Heart left ventricle (tissue), 16 donors: ENCODE measurements around the gene ACTL6B. TPM values are rescaled to one million over a fixed set of nuclear protein-coding genes. Genes with fewer than 3 reads are reported as not detected.

ENCODE experiments used
- ATAC-seq, 4 donors: fragments of 200-7000 bp; cut with Tn5 transposase; one replicate each; pipeline ENCODE4 v1.9.1; 2020 to 2022; ENCODE audit warnings: moderate library complexity in 4 of 4, mild to moderate bottlenecking in 3 of 4, moderate number of reproducible peaks in 1 of 4
- DNase-seq, 5 donors: peaks; one replicate each; pipeline ENCODE4 v3.0.0-alpha.2; 2020
- H3K27ac ChIP-seq, 12 donors: fragments of 200-600 bp; sonication (generic) in 4 of 12; one replicate each; pipeline versions ENCODE4 v1.5.0 to v1.8.0; 2016 to 2022; ENCODE audit warnings: mild to moderate bottlenecking in 2 of 12
- H3K27me3 ChIP-seq, 9 donors: fragments of 200-600 bp; sonication (generic) in 2 of 9; one replicate each; pipeline versions ENCODE4 v1.5.1 to v1.8.0; 2016 to 2022; ENCODE audit warnings: mild to moderate bottlenecking in 3 of 9
- H3K36me3 ChIP-seq, 9 donors: fragments of 200-600 bp; sonication (generic) in 2 of 9; one replicate each; pipeline versions ENCODE4 v1.5.0 to v1.8.0; 2018 to 2022; ENCODE audit warnings: mild to moderate bottlenecking in 2 of 9
- H3K4me1 ChIP-seq, 12 donors: fragments of 200-600 bp; sonication (generic) in 4 of 12; one replicate each; pipeline versions ENCODE4 v1.5.0 to v1.8.0; 2016 to 2022; ENCODE audit warnings: mild to moderate bottlenecking in 3 of 12
- H3K4me3 ChIP-seq, 12 donors: fragments of 200-600 bp; sonication (generic) in 4 of 12; one replicate each; pipeline versions ENCODE4 v1.5.0 to v1.8.0; 2017 to 2022; ENCODE audit warnings: mild to moderate bottlenecking in 9 of 12, moderate library complexity in 4 of 12
- H3K9me3 ChIP-seq, 12 donors: fragments of 200-600 bp; sonication (generic) in 4 of 12; one replicate each; pipeline versions ENCODE4 v1.5.0 to v1.8.0; 2016 to 2022; ENCODE audit warnings: mild to moderate bottlenecking in 1 of 12
- CTCF ChIP-seq, 12 donors: fragments of 200-600 bp; sonication (generic) in 4 of 12; IDR thresholded peaks; one replicate each; pipeline versions ENCODE4 v1.5.0 to v1.8.0; 2018 to 2022; ENCODE audit warnings: antibody characterized with exemption in 12 of 12, mild to moderate bottlenecking in 5 of 12
- POLR2A ChIP-seq, 2 donors: fragments of 450-650 bp; IDR thresholded peaks; one replicate each; pipeline ENCODE4 v1.6.1; 2017; ENCODE audit warnings: antibody characterized with exemption in 2 of 2, mild to moderate bottlenecking in 2 of 2, moderate library complexity in 2 of 2
- WGBS, 4 donors: extraction: QIAGEN DNeasy Blood & Tissue Kit in 2 of 4; methylation state at CpG; one replicate each; pipeline versions ENCODE4 v1.1.5 to v1.1.7; 2013 to 2018; 5-methylcytosine and 5-hydroxymethylcytosine counted together
- intact Hi-C, 10 donors: fragments of 100-400 bp; cut with DNase I; formaldehyde crosslinking; loops; one replicate each; pipeline versions ENCODE4 v1.11.1 to v1.14.2; 2022
- polyA plus RNA-seq, 2 donors: library from polyadenylated mRNA; stranded (reverse); fragments of 200-250 nt; gene quantifications; one replicate each; pipeline ENCODE4 v1.2.3, GENCODE V29; 2013
- total RNA-seq, 9 donors: library from RNA; depleted of rRNA in 2 of 9; stranded (reverse); fragments of >200 nt in 2 of 9; fragmentation: NEBNext Ultra II Directional in 3 of 9; extraction: Animal tissue kit (Norgen Biotek cat#: 25700) in 3 of 9; gene quantifications; one replicate each; pipeline versions ENCODE4 v1.1.0 to v1.2.4, GENCODE V29; 2016 to 2023
- donor health status: ischemic (EF 13 %, LVEDD 7.1; RV severe dilation, severe dysfunction).
- donor health status: healthy with polysubstance abuse.
- donor health status: DM: no; HTN: yes; CAD: no.
- donor health status: DM: no; HTN: no; CAD: no.
- donor health status: ischemic (EF 25% LVEDD 6.9; RV normal size, moderate dysfunction).
- donor health status: ischemic (EF 25% LVEDD 5.7; RV mildly dilated, moderate dysfunction).
- donor health status: healthy.
- donor health status: DM: yes; HTN: yes; CAD: no.
- donor health status: ischemic (EF 35%, LVEDD 5.7; RV mildly dilated, moderate dysfunction).
- donor health status: nonischemic (EF 11% LVEDD 7.7; RV severe dilation, severe dysfunction).
- donor health status: DM: yes; HTN: yes; CAD: no.
- donor health status: PGD.
- donor health status: ischemic (EF 29% LVEDD 5.4; RV normal size, mild dysfunction).
- donor health status: nonischemic (EF 23%, LVEDD 6.1; RV moderate dilation, normal function).

Gene ACTL6B
- total and polyA plus RNA-seq, 11 donors = not detected

GRCh38 chr7:100683659-100684533, 27.6 kb upstream of the ACTL6B start:
- DNase-seq = peak in 1 of 5 donors; percentile 64

GRCh38 chr7:100682991-100683658, 26.9 kb upstream of the ACTL6B start:
- no peak overlapping the region for H3K27ac ChIP-seq
- no peak for TF ChIP-seq POLR2A (IDR thresholded peaks at IDR 0.05)
- 86 to 90% (median 89%) methylated on average over 22 to 28 of the region's 28 CpGs for WGBS, 4 donors
- H3K4me1 ChIP-seq = peaks cover 0 to 21% (median 8%) of the 10 kb centered on the region in 12 donors
- DNase-seq = peak in 1 of 5 donors; percentile 57
- intact Hi-C loops = loop anchor here in 1 of 10 donors (5.0 kb wide), 1 partner anchor 211 kb away; no protein-coding TSS in a partner anchor
- ATAC-seq = no peak
- peaks cover 3 to 98% (median 95%) of the 10 kb centered on the region in 9 donors for H3K36me3 ChIP-seq
- H3K9me3 ChIP-seq = no peaks in the 10 kb centered on the region
- no peaks in the 10 kb centered on the region for H3K27me3 ChIP-seq
- H3K4me3 ChIP-seq = no peak overlapping the region

More at GRCh38 chr7:100683659-100684533, 27.6 kb upstream of the ACTL6B start:
- WGBS, 4 donors = 89 to 94% (median 93%) methylated on average over 14 to 37 of the region's 37 CpGs
- no peak for ATAC-seq
- intact Hi-C loops = loop anchor here in 1 of 10 donors (5.0 kb wide), 1 partner anchor 212 kb away; no protein-coding TSS in a partner anchor
- Histone ChIP-seq H3K9me3 (no peaks in the 10 kb centered on the region), H3K4me3 (no peak overlapping the region), H3K4me1 (peaks cover 0 to 26% (median 12%) of the 10 kb centered on the region in 12 donors), H3K27ac (no peak overlapping the region), H3K27me3 (no peaks in the 10 kb centered on the region), H3K36me3 (peaks cover 3 to 97% (median 93%) of the 10 kb centered on the region in 9 donors)
- TF ChIP-seq POLR2A (IDR thresholded peaks at IDR 0.05) (no peak), CTCF (IDR thresholded peaks at IDR 0.05) (no peak)

- DNase-seq = peak in 1 of 5 donors; percentile 64
- ATAC-seq = no peak
- no peak for TF ChIP-seq CTCF (IDR thresholded peaks at IDR 0.05)
- no peak for TF ChIP-seq POLR2A (IDR thresholded peaks at IDR 0.05)
- intact Hi-C loops = loop anchor here in 1 of 10 donors (5.0 kb wide), 1 partner anchor 210 kb away; no protein-coding TSS in a partner anchor
- peaks cover 3 to 98% (median 95%) of the 10 kb centered on the region in 9 donors for H3K36me3 ChIP-seq
- H3K27ac ChIP-seq = no peak overlapping the region
- H3K4me3 ChIP-seq = no peak overlapping the region
- no peaks in the 10 kb centered on the region for H3K9me3 ChIP-seq
- 77 to 85% (median 83%) methylated on average over 5 to 25 of the region's 25 CpGs for WGBS, 4 donors
- H3K27me3 ChIP-seq = no peaks in the 10 kb centered on the region
- peaks cover 0 to 28% (median 8%) of the 10 kb centered on the region in 12 donors for H3K4me1 ChIP-seq
Measured at GRCh38 chr7:100682228-100682741, 26.0 kb upstream of the ACTL6B start.

GRCh38 chr7:100681491-100682227, 25.4 kb upstream of the ACTL6B start:
- Histone ChIP-seq H3K9me3 (no peaks in the 10 kb centered on the region), H3K4me1 (peaks cover 0 to 34% (median 8%) of the 10 kb centered on the region in 12 donors), H3K36me3 (peaks cover 3 to 98% (median 95%) of the 10 kb centered on the region in 9 donors), H3K27ac (no peak overlapping the region), H3K4me3 (no peak overlapping the region), H3K27me3 (no peaks in the 10 kb centered on the region)
- TF ChIP-seq CTCF (IDR thresholded peaks at IDR 0.05) (no peak), POLR2A (IDR thresholded peaks at IDR 0.05) (no peak)
- 74 to 78% (median 78%) methylated on average over 18 to 29 of the region's 29 CpGs for WGBS, 4 donors
- no peak for ATAC-seq
- DNase-seq = peak in 1 of 5 donors; percentile 47
- intact Hi-C loops = loop anchor here in 1 of 10 donors (5.0 kb wide), 1 partner anchor 209 kb away; no protein-coding TSS in a partner anchor
